ENCODE results near the gene RGS11. TPM values are rescaled to one million over a fixed set of nuclear protein-coding genes. Genes with fewer than 3 reads are reported as not detected.

RGS11 gene
- total RNA-seq, 1 experiment from 2014 or later, result not detected

DNA sequence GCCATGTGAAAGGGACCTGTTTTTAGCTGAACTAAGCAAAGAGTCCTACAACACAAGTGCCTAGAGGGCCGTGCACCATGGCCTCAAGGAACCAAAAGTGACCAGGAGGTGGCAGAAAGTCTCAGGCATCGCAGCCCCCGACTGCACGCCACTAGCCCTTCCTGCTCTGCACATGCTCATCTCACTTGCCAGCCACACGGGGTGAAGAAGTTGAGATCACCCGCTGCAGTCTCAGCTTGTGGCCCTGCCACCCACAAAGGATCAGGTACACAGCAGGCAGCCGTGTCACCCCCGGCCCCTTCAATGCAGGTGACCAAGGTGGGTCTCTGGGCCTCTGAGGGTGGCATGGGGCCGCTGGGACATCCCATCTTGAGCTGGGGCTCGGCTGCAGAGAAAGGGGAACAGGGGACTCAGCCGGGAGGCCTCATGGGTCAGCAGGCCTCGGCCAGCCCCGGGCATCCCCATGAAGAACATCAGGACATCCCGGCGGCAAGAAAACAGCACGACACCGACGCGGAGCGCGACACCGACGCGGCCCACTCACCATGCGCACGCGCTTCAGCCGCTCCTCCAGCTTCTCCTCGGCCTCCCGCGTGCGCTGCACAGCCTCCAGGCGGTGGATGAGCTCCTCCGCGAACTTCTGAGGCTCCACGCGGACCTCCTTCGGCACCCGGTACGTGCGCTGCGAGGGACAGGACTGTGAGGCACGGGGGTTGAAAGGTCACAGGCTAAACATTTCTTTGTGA, 28.2 kb upstream of the RGS11 start:
- H3K79me2 ChIP-seq (ENCODE audit: low read length), result no peaks in the 10 kb centered on the region
- no peaks in the 10 kb centered on the region for H3K36me3 ChIP-seq (ENCODE audit: insufficient read depth, low read length)
- H3K9me3 ChIP-seq (ENCODE audit: low read length), result no peaks in the 10 kb centered on the region
- no peak for DNase-seq
- no peak overlapping the region for H3K4me3 ChIP-seq (ENCODE audit: low read length)
- no peak overlapping the region for H2AFZ ChIP-seq (ENCODE audit: low read length)
- H3K4me1 ChIP-seq (ENCODE audit: low read length), result no peaks in the 10 kb centered on the region
- H3K27me3 ChIP-seq (ENCODE audit: low read length), result no peaks in the 10 kb centered on the region
- no peak overlapping the region for H3K27ac ChIP-seq (ENCODE audit: low read length)
- H4K20me1 ChIP-seq (ENCODE audit: insufficient read depth, low read depth, low read length), result no peaks in the 10 kb centered on the region
- H3K4me2 ChIP-seq (ENCODE audit: low read depth, low read length, poor library complexity, severe bottlenecking), result no peak overlapping the region
- no peaks in the 10 kb centered on the region for H3K9me2 ChIP-seq (replicated peaks; ENCODE audit: insufficient read depth, low read length)
- H3K9ac ChIP-seq (ENCODE audit: low read length), result no peak overlapping the region

DNA sequence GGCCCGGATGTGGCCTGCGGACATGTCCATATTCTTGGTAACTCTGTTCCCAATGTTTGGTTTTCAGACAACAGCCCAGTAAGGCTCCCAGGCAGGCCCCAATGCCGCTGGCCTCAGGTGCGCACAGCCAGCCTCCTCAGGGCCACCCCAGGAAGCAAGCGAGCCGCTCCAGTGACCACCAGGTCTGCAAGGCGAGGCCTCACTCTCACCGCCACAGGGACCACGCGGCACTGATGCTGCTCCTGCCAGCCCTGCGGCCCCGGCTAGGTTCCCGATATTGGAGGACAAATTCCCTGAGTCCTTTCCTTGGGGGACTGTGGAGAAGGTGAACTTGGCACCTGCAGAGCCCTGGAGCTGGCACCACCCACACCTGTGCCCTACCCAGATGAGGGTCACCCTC, 26.2 kb upstream of the RGS11 start:
- Histone ChIP-seq H3K36me3 (ENCODE audit: insufficient read depth, low read length) (no peaks in the 10 kb centered on the region), H3K27me3 (ENCODE audit: low read length) (no peaks in the 10 kb centered on the region), H3K4me3 (ENCODE audit: low read length) (no peak overlapping the region)

DNA sequence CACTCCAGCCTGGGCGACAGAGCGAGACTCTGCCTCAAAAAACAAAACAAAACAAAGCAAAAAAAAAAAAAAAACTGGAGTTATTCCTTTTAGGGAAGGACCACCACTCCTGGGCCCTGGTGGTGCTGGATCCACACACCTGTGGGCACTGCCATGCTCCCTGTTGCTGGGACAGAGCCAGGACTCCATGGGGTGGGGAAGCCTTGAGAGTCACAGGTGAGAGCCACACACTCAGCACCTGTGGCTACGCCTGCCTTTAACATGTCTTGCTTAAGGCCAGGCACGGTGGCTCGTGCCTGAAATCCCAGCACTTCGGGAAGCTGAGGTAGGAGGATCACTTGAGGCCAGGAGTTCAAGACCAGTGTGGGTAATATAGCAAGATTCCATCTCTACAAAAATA, 25.5 kb upstream of the RGS11 start:
- Histone ChIP-seq H3K79me2 (ENCODE audit: low read length) (no peaks in the 10 kb centered on the region), H3K27ac (ENCODE audit: low read length) (no peak overlapping the region), H4K20me1 (ENCODE audit: insufficient read depth, low read depth, low read length) (no peaks in the 10 kb centered on the region), H3K4me1 (ENCODE audit: low read length) (no peaks in the 10 kb centered on the region), H2AFZ (ENCODE audit: low read length) (no peak overlapping the region), H3K27me3 (ENCODE audit: low read length) (no peaks in the 10 kb centered on the region), H3K4me2 (ENCODE audit: low read depth, low read length, poor library complexity, severe bottlenecking) (no peak overlapping the region), H3K9me3 (ENCODE audit: low read length) (no peaks in the 10 kb centered on the region), H3K4me3 (ENCODE audit: low read length) (no peak overlapping the region), H3K36me3 (ENCODE audit: insufficient read depth, low read length) (no peaks in the 10 kb centered on the region), H3K9me2 (replicated peaks; ENCODE audit: insufficient read depth, low read length) (no peaks in the 10 kb centered on the region), H3K9ac (ENCODE audit: low read length) (no peak overlapping the region)
- DNase-seq, result no peak

More for the DNA sequence above, 26.2 kb upstream of the RGS11 start:
- Histone ChIP-seq H3K4me1 (ENCODE audit: low read length) (no peaks in the 10 kb centered on the region), H2AFZ (ENCODE audit: low read length) (no peak overlapping the region), H3K9me3 (ENCODE audit: low read length) (no peaks in the 10 kb centered on the region), H4K20me1 (ENCODE audit: insufficient read depth, low read depth, low read length) (no peaks in the 10 kb centered on the region), H3K9me2 (replicated peaks; ENCODE audit: insufficient read depth, low read length) (no peaks in the 10 kb centered on the region), H3K27ac (ENCODE audit: low read length) (no peak overlapping the region), H3K9ac (ENCODE audit: low read length) (no peak overlapping the region), H3K79me2 (ENCODE audit: low read length) (no peaks in the 10 kb centered on the region), H3K4me2 (ENCODE audit: low read depth, low read length, poor library complexity, severe bottlenecking) (no peak overlapping the region)
- no peak for DNase-seq

DNA sequence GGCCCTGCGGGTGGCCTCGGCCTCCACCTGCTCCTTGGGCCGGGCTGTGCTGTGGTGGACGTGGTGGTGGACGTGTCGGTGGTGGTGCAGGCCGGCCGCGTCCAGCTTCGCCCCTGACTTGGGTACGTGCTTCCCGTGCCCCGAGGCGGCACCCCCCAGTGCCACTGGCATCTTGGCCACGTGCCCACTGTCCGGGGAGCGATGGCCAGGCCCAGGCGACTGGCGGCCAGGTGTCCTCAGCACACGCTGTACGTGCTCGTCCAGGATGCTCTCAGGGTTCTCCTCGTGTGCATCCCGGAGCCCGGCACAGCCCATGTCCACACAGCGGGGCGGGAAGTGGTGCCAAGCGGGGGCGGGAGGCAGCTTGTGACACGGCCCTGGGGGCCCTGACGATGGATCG, 22.1 kb upstream of the RGS11 start:
- Histone ChIP-seq H2AFZ (ENCODE audit: low read length) (no peak overlapping the region), H3K9me3 (ENCODE audit: low read length) (no peaks in the 10 kb centered on the region), H3K36me3 (ENCODE audit: insufficient read depth, low read length) (no peaks in the 10 kb centered on the region), H3K27me3 (ENCODE audit: low read length) (no peaks in the 10 kb centered on the region), H3K79me2 (ENCODE audit: low read length) (no peaks in the 10 kb centered on the region), H3K4me3 (ENCODE audit: low read length) (no peak overlapping the region), H3K9me2 (replicated peaks; ENCODE audit: insufficient read depth, low read length) (no peaks in the 10 kb centered on the region), H3K9ac (ENCODE audit: low read length) (no peak overlapping the region), H3K27ac (ENCODE audit: low read length) (no peak overlapping the region), H3K4me1 (ENCODE audit: low read length) (no peaks in the 10 kb centered on the region), H3K4me2 (ENCODE audit: low read depth, low read length, poor library complexity, severe bottlenecking) (no peak overlapping the region), H4K20me1 (ENCODE audit: insufficient read depth, low read depth, low read length) (no peaks in the 10 kb centered on the region)
- DNase-seq, result no peak

DNA sequence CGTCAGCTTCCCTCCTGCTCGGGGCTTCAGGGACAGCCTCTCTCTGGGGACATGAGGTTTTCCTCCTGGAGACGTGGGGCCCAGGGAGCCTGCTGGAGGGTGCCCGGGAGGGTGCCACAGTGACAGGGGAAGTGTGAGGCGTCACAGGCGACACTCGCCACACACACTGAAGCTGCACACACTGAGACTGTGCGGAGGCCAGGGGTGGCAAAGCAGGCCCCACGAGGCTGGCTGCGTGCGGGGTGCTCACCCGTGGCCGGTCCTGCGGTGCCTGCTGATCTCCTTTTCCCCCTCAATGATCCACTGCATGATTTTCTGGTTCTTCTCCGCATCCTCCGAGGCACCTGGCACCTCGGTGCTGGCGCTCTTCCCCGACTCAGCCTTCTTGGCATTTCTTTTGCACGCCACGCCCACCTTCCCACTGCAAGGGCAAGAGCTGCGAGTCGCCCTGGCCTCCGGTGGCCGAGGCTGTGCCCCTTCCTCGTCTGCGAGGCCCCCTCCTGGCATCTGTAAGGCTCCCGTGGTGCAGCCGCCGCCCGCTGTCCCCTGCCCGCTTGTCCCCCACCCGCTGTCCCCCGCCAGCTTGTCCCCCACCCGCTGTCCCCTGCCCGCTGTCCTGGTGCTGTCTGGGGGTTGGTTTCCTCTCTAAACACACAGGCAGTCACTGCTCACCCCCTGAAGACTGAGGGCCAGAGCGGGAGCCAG, 21.2 kb upstream of the RGS11 start:
- no peak overlapping the region for H3K9ac ChIP-seq (ENCODE audit: low read length)
- no peaks in the 10 kb centered on the region for H3K27me3 ChIP-seq (ENCODE audit: low read length)
- H3K79me2 ChIP-seq (ENCODE audit: low read length), result no peaks in the 10 kb centered on the region
- no peak for DNase-seq
- H3K4me2 ChIP-seq (ENCODE audit: low read depth, low read length, poor library complexity, severe bottlenecking), result no peak overlapping the region
- H3K27ac ChIP-seq (ENCODE audit: low read length), result no peak overlapping the region
- no peaks in the 10 kb centered on the region for H3K9me3 ChIP-seq (ENCODE audit: low read length)
- H3K36me3 ChIP-seq (ENCODE audit: insufficient read depth, low read length), result no peaks in the 10 kb centered on the region
- H3K4me1 ChIP-seq (ENCODE audit: low read length), result no peaks in the 10 kb centered on the region
- H3K9me2 ChIP-seq (replicated peaks; ENCODE audit: insufficient read depth, low read length), result no peaks in the 10 kb centered on the region
- H4K20me1 ChIP-seq (ENCODE audit: insufficient read depth, low read depth, low read length), result no peaks in the 10 kb centered on the region
- no peak overlapping the region for H2AFZ ChIP-seq (ENCODE audit: low read length)
- H3K4me3 ChIP-seq (ENCODE audit: low read length), result no peak overlapping the region

DNA sequence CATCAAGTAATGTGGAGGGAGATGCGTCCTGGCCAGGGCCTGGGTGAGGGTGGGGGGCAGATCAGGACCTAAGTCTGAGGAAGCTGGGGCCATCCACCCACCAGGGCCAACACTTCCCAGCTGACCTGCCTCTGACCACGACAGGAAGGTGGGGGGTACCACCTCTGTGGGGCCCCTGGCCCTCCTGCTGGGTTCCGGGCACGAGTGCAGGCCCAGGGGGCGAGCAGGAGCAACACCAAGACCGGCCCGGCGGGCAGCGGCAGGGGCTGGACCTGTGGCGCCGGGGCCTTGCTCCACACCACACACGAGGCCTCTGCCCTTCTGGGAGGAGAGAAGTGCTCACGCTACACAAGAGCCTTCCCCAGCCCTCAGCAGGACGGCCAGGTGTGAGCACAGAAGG, 20.5 kb upstream of the RGS11 start:
- H4K20me1 ChIP-seq (ENCODE audit: insufficient read depth, low read depth, low read length), result no peaks in the 10 kb centered on the region
- H3K27ac ChIP-seq (ENCODE audit: low read length), result no peak overlapping the region
- H3K4me2 ChIP-seq (ENCODE audit: low read depth, low read length, poor library complexity, severe bottlenecking), result no peak overlapping the region
- no peak overlapping the region for H3K4me3 ChIP-seq (ENCODE audit: low read length)
- no peaks in the 10 kb centered on the region for H3K27me3 ChIP-seq (ENCODE audit: low read length)
- no peaks in the 10 kb centered on the region for H3K79me2 ChIP-seq (ENCODE audit: low read length)
- no peaks in the 10 kb centered on the region for H3K4me1 ChIP-seq (ENCODE audit: low read length)
- no peak overlapping the region for H3K9ac ChIP-seq (ENCODE audit: low read length)
- no peak for DNase-seq
- no peak overlapping the region for H2AFZ ChIP-seq (ENCODE audit: low read length)
- H3K36me3 ChIP-seq (ENCODE audit: insufficient read depth, low read length), result no peaks in the 10 kb centered on the region
- H3K9me3 ChIP-seq (ENCODE audit: low read length), result no peaks in the 10 kb centered on the region
- H3K9me2 ChIP-seq (replicated peaks; ENCODE audit: insufficient read depth, low read length), result no peaks in the 10 kb centered on the region

DNA sequence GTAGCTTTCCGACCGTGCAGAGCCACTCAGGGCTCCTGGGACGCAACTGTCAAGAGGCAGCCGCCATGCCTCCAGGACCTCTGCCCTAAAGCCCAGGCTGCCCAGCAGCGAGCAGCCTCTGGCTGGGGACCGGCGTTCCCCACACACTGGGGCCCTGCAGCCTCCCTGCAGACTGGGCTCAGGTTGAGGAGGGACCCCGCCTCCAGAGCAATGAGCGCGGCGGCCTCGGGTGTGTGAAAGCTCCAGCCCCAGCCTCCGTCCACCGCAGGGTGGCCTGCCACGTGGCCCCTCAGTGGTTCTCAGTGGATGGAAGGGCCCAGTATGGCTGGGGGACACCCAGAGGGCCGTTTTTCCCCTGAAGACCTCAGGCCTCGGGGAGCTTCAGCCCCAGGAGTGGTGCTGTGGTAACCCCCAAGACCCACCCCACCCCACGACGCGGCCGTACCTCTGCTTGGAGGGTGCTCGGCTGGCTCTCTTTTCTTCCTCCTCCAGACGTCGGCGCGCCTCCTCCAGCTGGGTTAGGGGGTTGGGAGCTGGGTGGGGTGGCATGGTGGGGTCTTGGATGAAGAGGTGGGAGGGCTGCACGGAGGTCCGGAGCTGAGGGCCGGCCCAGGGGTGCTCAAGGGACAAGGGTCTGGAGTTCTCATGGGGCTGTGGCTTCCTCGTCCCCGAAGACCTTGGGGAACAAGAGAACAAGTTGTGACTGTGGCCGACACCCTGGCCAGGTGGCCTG, 17.5 kb upstream of the RGS11 start:
- H3K27me3 ChIP-seq (ENCODE audit: low read length), result no peaks in the 10 kb centered on the region
- no peak overlapping the region for H3K9ac ChIP-seq (ENCODE audit: low read length)
- H3K36me3 ChIP-seq (ENCODE audit: insufficient read depth, low read length), result no peaks in the 10 kb centered on the region
- H2AFZ ChIP-seq (ENCODE audit: low read length), result no peak overlapping the region
- H3K27ac ChIP-seq (ENCODE audit: low read length), result no peak overlapping the region
- no peaks in the 10 kb centered on the region for H3K79me2 ChIP-seq (ENCODE audit: low read length)
- H3K4me1 ChIP-seq (ENCODE audit: low read length), result no peaks in the 10 kb centered on the region
- DNase-seq, result no peak
- no peak overlapping the region for H3K4me3 ChIP-seq (ENCODE audit: low read length)
- no peaks in the 10 kb centered on the region for H3K9me3 ChIP-seq (ENCODE audit: low read length)
- no peaks in the 10 kb centered on the region for H3K9me2 ChIP-seq (replicated peaks; ENCODE audit: insufficient read depth, low read length)
- H3K4me2 ChIP-seq (ENCODE audit: low read depth, low read length, poor library complexity, severe bottlenecking), result no peak overlapping the region
- H4K20me1 ChIP-seq (ENCODE audit: insufficient read depth, low read depth, low read length), result no peaks in the 10 kb centered on the region

DNA sequence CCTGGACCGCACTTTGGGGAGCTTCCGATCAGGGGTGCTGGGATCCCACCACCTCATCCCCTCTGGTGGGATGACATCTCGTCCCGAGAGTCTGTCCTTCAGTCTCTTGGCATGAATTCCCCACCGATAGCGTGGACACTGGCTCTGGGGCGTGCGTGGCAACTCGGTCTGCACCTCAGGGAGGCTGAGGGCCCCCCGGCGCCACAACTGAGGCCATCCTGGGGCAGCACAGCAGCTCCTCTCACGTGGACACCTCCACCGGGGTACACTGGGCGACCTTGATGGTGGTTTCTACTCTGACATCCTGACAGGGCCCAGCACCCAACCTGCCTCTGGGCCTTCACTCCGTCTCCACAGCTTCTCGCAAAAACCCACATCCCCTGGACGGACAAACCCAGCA, 15.8 kb upstream of the RGS11 start:
- Histone ChIP-seq H3K79me2 (ENCODE audit: low read length) (no peaks in the 10 kb centered on the region), H4K20me1 (ENCODE audit: insufficient read depth, low read depth, low read length) (no peaks in the 10 kb centered on the region), H3K36me3 (ENCODE audit: insufficient read depth, low read length) (no peaks in the 10 kb centered on the region), H2AFZ (ENCODE audit: low read length) (no peak overlapping the region), H3K4me3 (ENCODE audit: low read length) (no peak overlapping the region), H3K27ac (ENCODE audit: low read length) (no peak overlapping the region), H3K9ac (ENCODE audit: low read length) (no peak overlapping the region), H3K27me3 (ENCODE audit: low read length) (no peaks in the 10 kb centered on the region), H3K4me2 (ENCODE audit: low read depth, low read length, poor library complexity, severe bottlenecking) (no peak overlapping the region), H3K9me2 (replicated peaks; ENCODE audit: insufficient read depth, low read length) (no peaks in the 10 kb centered on the region), H3K4me1 (ENCODE audit: low read length) (no peaks in the 10 kb centered on the region), H3K9me3 (ENCODE audit: low read length) (no peaks in the 10 kb centered on the region)
- no peak for DNase-seq
